Measurements from ENCODE around the gene GP1BB. TPM values are rescaled to one million over a fixed set of nuclear protein-coding genes. Genes with fewer than 3 reads are reported as not detected.

The GP1BB gene
- total RNA-seq, 1 experiment from 2014 or later, result 4.3 TPM

GRCh38 chr22:19761725-19762567 is 38.6 kb downstream of the GP1BB start:
- Mint-ChIP-seq H3K36me3 (no peaks in the 10 kb centered on the region), H3K9me3 (no peaks in the 10 kb centered on the region), H3K4me1 (peaks cover 40% of the 10 kb centered on the region), H3K27ac (peak overlapping the region; percentile 72), H3K27me3 (ENCODE audit: low read depth) (peaks cover 85% of the 10 kb centered on the region), H3K4me3 (peak overlapping the region; percentile 70)
- POLR2A ChIA-PET, result interaction anchor here (0.6 kb wide), 1 partner anchor 197 kb away, joined by 3 read pairs; no protein-coding TSS in a partner anchor
- no peak for ATAC-seq
- TF ChIP-seq ESRRA (CRISPR knock-in tag; IDR thresholded peaks at IDR 0.05; ENCODE audit: borderline replicate concordance) (no peak), NFYB (CRISPR knock-in tag; conservative IDR thresholded peaks at IDR 0.05; ENCODE audit: low read depth) (no peak), ZBTB43 (CRISPR knock-in tag; IDR thresholded peaks at IDR 0.05) (no peak), PRRX2 (CRISPR knock-in tag; IDR thresholded peaks at IDR 0.05) (no peak), NFATC4 (CRISPR knock-in tag; IDR thresholded peaks at IDR 0.05) (no peak), ZNF671 (CRISPR knock-in tag; IDR thresholded peaks at IDR 0.05) (no peak), OVOL2 (CRISPR knock-in tag; IDR thresholded peaks at IDR 0.05; ENCODE audit: borderline replicate concordance) (no peak), MYBL2 (CRISPR knock-in tag; IDR thresholded peaks at IDR 0.05) (no peak), MXD4 (CRISPR knock-in tag; IDR thresholded peaks at IDR 0.05; ENCODE audit: borderline replicate concordance) (no peak), TCF7 (CRISPR knock-in tag; IDR thresholded peaks at IDR 0.05; ENCODE audit: low read depth) (no peak), ETV6 (CRISPR knock-in tag; IDR thresholded peaks at IDR 0.05) (no peak), ZNF138 (CRISPR knock-in tag; conservative IDR thresholded peaks at IDR 0.05) (no peak), GABPB1 (CRISPR knock-in tag; IDR thresholded peaks at IDR 0.05) (no peak)
- TF ChIP-seq, protein P1, sequence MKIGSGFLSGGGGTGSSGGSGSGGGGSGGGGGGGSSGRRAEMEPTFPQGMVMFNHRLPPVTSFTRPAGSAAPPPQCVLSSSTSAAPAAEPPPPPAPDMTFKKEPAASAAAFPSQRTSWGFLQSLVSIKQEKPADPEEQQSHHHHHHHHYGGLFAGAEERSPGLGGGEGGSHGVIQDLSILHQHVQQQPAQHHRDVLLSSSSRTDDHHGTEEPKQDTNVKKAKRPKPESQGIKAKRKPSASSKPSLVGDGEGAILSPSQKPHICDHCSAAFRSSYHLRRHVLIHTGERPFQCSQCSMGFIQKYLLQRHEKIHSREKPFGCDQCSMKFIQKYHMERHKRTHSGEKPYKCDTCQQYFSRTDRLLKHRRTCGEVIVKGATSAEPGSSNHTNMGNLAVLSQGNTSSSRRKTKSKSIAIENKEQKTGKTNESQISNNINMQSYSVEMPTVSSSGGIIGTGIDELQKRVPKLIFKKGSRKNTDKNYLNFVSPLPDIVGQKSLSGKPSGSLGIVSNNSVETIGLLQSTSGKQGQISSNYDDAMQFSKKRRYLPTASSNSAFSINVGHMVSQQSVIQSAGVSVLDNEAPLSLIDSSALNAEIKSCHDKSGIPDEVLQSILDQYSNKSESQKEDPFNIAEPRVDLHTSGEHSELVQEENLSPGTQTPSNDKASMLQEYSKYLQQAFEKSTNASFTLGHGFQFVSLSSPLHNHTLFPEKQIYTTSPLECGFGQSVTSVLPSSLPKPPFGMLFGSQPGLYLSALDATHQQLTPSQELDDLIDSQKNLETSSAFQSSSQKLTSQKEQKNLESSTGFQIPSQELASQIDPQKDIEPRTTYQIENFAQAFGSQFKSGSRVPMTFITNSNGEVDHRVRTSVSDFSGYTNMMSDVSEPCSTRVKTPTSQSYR (CRISPR knock-in tag; IDR thresholded peaks at IDR 0.05), result no peak
- CTCF ChIA-PET, result interaction anchor here (1.3 to 5.4 kb wide), 7 partner anchors 7 to 201 kb away, joined by 3 to 44 read pairs (median 7); partner anchors contain the start of gene GP1BB
- peak; percentile 37 for DNase-seq (ENCODE audit: low spot score)

DNA sequence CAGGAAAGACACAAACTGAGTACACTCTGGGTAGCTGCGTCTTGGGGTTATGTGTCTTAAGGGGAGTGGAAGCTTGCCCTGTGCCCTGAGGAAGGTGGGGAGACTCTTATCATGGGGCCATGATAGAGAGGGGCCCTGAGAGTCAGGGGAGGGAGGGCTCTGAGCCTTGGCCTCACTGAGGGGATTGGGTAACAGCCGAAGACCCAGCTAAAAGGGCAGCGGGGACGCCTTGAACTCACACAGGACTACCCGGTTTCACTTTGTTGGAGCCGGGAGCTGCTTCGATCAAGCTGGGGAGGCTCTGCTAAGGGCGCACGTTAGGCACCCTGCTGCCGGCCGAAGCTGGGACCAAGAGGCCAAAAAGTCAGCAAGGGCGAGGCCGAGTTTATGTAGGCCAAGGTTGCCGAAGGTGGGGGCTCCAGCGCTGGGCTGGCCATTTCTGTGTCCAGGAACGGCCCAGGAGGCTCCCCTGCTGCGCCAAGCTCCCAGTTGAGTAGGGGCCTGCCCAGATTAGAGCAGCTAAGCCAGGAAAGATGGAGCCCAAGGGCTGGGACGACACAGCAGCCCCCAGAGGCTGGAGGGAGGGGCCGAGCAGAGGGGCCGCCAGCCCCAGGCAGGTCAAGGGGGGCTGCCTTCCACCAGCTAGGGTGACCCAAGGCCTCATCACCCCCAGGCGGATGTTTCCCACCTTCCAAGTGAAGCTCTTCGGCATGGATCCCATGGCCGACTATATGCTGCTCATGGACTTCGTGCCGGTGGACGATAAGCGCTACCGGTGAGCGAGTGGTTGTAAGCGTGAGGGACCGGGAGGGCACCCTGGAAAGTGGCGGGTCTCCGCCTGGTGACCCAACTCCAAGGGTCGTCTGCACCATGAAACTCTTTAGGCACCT is 39.5 kb downstream of the GP1BB start:
- Mint-ChIP-seq H3K9me3 (no peaks in the 10 kb centered on the region), H3K27ac (peak overlapping the region; percentile 2; the same call in 1 of the 2 replicates), H3K4me1 (peaks cover 37% of the 10 kb centered on the region), H3K27me3 (ENCODE audit: low read depth) (peaks cover 85% of the 10 kb centered on the region), H3K4me3 (peak overlapping the region; percentile 70), H3K36me3 (no peaks in the 10 kb centered on the region)
- peak; percentile 33 for DNase-seq (ENCODE audit: low spot score)
- TF ChIP-seq ZNF138 (CRISPR knock-in tag; conservative IDR thresholded peaks at IDR 0.05) (no peak), ZNF317 (CRISPR knock-in tag; IDR thresholded peaks at IDR 0.05; ENCODE audit: borderline replicate concordance, low read depth) (no peak), RORB (CRISPR knock-in tag; IDR thresholded peaks at IDR 0.05) (no peak), GTF2I (CRISPR knock-in tag; conservative IDR thresholded peaks at IDR 0.05) (no peak; the same call in 1 of the 2 replicates), E2F5 (CRISPR knock-in tag; IDR thresholded peaks at IDR 0.05) (no peak), GRHL2 (CRISPR knock-in tag; IDR thresholded peaks at IDR 0.05; ENCODE audit: insufficient replicate concordance, severe bottlenecking) (no peak)
- TF ChIP-seq, protein P2, sequence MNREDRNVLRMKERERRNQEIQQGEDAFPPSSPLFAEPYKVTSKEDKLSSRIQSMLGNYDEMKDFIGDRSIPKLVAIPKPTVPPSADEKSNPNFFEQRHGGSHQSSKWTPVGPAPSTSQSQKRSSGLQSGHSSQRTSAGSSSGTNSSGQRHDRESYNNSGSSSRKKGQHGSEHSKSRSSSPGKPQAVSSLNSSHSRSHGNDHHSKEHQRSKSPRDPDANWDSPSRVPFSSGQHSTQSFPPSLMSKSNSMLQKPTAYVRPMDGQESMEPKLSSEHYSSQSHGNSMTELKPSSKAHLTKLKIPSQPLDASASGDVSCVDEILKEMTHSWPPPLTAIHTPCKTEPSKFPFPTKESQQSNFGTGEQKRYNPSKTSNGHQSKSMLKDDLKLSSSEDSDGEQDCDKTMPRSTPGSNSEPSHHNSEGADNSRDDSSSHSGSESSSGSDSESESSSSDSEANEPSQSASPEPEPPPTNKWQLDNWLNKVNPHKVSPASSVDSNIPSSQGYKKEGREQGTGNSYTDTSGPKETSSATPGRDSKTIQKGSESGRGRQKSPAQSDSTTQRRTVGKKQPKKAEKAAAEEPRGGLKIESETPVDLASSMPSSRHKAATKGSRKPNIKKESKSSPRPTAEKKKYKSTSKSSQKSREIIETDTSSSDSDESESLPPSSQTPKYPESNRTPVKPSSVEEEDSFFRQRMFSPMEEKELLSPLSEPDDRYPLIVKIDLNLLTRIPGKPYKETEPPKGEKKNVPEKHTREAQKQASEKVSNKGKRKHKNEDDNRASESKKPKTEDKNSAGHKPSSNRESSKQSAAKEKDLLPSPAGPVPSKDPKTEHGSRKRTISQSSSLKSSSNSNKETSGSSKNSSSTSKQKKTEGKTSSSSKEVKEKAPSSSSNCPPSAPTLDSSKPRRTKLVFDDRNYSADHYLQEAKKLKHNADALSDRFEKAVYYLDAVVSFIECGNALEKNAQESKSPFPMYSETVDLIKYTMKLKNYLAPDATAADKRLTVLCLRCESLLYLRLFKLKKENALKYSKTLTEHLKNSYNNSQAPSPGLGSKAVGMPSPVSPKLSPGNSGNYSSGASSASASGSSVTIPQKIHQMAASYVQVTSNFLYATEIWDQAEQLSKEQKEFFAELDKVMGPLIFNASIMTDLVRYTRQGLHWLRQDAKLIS (CRISPR knock-in tag; IDR thresholded peaks at IDR 0.05; ENCODE audit: borderline replicate concordance), result no peak
- TF ChIP-seq, protein P3, sequence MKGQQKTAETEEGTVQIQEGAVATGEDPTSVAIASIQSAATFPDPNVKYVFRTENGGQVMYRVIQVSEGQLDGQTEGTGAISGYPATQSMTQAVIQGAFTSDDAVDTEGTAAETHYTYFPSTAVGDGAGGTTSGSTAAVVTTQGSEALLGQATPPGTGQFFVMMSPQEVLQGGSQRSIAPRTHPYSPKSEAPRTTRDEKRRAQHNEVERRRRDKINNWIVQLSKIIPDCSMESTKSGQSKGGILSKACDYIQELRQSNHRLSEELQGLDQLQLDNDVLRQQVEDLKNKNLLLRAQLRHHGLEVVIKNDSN (CRISPR knock-in tag; IDR thresholded peaks at IDR 0.05), result no peak
- TF ChIP-seq, protein P4, sequence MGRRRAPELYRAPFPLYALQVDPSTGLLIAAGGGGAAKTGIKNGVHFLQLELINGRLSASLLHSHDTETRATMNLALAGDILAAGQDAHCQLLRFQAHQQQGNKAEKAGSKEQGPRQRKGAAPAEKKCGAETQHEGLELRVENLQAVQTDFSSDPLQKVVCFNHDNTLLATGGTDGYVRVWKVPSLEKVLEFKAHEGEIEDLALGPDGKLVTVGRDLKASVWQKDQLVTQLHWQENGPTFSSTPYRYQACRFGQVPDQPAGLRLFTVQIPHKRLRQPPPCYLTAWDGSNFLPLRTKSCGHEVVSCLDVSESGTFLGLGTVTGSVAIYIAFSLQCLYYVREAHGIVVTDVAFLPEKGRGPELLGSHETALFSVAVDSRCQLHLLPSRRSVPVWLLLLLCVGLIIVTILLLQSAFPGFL (CRISPR knock-in tag; IDR thresholded peaks at IDR 0.05; ENCODE audit: borderline replicate concordance), result no peak
- ChIA-PET POLR2A (interaction anchor here (0.6 kb wide), 1 partner anchor 196 kb away, joined by 3 read pairs; no protein-coding TSS in a partner anchor), CTCF (interaction anchor here (0.5 to 5.4 kb wide), 9 partner anchors 8 to 813 kb away, joined by 3 to 44 read pairs (median 7); partner anchors contain the start of gene GP1BB)
- ATAC-seq, result no peak

All from WTC11 (cell line).